ENCODE results near the gene CFAP47.
"Not testable (repeated sequence)": the region's sequence is repeated elsewhere in the genome, so short reads cannot be mapped to it uniquely, and the experiment has no call there.

Gene CFAP47

DNA sequence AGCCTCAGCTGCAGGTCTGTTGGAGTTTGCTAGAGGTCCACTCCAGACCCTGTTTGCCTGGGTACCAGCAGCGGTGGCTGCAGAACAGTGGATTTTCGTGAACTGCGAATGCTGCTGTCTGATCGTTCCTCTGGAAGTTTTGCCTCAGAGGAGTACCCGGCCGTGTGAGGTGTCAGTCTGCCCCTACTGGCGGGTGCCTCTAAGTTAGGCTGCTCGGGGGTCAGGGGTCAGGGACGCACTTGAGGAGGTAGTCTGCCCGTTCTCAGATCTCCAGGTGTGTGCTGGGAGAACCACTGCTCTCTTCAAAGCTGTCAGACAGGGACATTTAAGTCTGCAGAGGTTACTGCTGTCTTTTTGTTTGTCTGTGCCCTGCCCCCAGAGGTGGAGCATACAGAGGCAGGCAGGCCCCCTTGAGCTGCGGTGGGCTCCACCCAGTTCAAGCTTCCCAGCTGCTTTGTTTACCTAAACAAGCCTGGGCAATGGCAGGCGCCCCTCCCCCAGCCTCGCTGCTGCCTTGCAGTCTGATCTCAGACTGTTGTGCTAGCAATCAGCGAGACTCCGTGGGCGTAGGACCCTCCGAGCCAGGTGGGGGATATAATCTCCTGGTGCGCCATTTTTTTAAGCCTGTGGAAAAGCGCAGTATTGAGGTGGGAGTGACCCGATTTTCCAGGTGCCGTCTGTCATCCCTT, 315.4 kb downstream of the CFAP47 start:
- H3K27ac ChIP-seq (ENCODE audit: low read depth, low read length); H3K4me3 ChIP-seq (ENCODE audit: low read depth in 1 of 2, low read length in 2 of 2); H3K27me3 ChIP-seq (ENCODE audit: control insufficient read depth in 1 of 2, insufficient read depth in 2 of 2, low read length in 2 of 2); H3K4me1 ChIP-seq (ENCODE audit: insufficient read depth, low read length); H3K36me3 ChIP-seq (ENCODE audit: insufficient read depth, low read length); H3K9me3 ChIP-seq (ENCODE audit: low read length); H3K9ac ChIP-seq (ENCODE audit: low read length): not testable (repeated sequence)

DNA sequence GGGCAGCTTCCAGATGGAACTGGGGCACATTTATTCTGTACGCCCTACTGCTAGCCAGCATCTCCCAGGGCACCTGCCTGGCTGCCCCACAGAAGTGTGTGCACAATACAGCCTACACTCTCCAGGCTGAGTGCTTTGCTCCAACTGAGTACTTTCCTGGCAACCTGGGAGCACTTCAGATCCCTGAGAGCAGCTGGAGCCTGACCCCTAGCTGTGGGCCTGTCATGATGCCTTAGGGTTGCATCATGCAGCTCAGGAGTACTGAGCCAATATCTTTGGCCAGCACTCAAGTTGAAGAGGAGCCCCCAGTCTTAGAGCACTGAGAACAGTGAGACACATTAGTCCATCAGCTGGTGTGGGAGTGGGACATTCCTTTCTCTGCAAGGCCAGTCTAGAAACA, 321.9 kb downstream of the CFAP47 start:
- Histone ChIP-seq H3K9me3 (ENCODE audit: low read length) (no peaks in the 10 kb centered on the region), H3K4me3 (ENCODE audit: low read depth in 1 of 2, low read length in 2 of 2) (no peak overlapping the region), H3K9ac (ENCODE audit: low read length) (no peak overlapping the region), H3K4me1 (ENCODE audit: insufficient read depth, low read length) (no peaks in the 10 kb centered on the region), H3K36me3 (ENCODE audit: insufficient read depth, low read length) (no peaks in the 10 kb centered on the region), H3K27ac (ENCODE audit: low read depth, low read length) (no peak overlapping the region), H3K27me3 (ENCODE audit: control insufficient read depth in 1 of 2, insufficient read depth in 2 of 2, low read length in 2 of 2) (no peaks in the 10 kb centered on the region)

DNA sequence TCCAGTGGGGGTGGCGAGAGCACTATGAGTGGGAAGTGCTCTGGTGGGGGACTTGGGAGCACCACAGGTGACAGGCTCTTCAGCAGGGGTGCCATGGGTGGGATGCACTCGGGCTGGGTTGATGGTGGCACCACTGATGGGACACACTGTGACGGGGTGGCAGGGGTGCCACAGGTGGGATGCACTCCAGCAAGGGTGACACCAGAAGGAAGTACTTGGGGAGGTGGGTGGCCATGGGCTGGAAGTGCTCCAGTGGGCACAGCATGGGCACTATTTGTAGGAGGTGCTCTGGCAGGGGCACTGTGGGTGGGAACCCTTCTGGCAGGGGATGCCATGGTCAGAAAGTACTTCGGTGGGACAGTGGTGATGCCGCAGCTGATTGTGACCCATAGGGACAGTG, 346.6 kb downstream of the CFAP47 start:
- Histone ChIP-seq H3K27me3 (ENCODE audit: control insufficient read depth in 1 of 2, insufficient read depth in 2 of 2, low read length in 2 of 2) (no peaks in the 10 kb centered on the region), H3K4me1 (ENCODE audit: insufficient read depth, low read length) (no peaks in the 10 kb centered on the region), H3K4me3 (ENCODE audit: low read depth in 1 of 2, low read length in 2 of 2) (no peak overlapping the region), H3K9me3 (ENCODE audit: low read length) (no peaks in the 10 kb centered on the region), H3K36me3 (ENCODE audit: insufficient read depth, low read length) (no peaks in the 10 kb centered on the region), H3K27ac (ENCODE audit: low read depth, low read length) (no peak overlapping the region), H3K9ac (ENCODE audit: low read length) (no peak overlapping the region)

DNA sequence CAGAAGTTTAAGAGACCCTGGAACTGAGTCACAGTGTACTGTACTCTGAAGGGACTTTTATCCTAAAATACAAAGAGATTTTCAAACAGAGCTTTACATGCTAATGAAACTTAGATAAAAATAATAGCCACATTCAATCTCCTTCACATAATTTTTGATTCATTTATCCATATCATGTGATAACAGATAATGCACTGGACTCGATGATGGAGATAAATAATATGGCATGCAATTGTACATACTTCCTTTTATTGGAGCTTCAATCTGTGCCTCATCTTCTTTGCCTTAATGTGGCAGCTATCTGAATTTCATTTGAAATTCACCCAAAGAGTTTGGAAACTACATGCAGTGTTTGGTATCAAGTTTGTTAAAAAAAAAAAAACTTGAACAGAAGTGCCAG, 390.6 kb downstream of the CFAP47 start:
- no peak overlapping the region for H3K27ac ChIP-seq (ENCODE audit: low read depth, low read length)
- H3K36me3 ChIP-seq (ENCODE audit: insufficient read depth, low read length), result no peaks in the 10 kb centered on the region
- no peak overlapping the region for H3K4me3 ChIP-seq (ENCODE audit: low read depth in 1 of 2, low read length in 2 of 2)
- H3K9me3 ChIP-seq (ENCODE audit: low read length), result no peaks in the 10 kb centered on the region
- no peak overlapping the region for H3K9ac ChIP-seq (ENCODE audit: low read length)
- no peaks in the 10 kb centered on the region for H3K4me1 ChIP-seq (ENCODE audit: insufficient read depth, low read length)
- no peaks in the 10 kb centered on the region for H3K27me3 ChIP-seq (ENCODE audit: control insufficient read depth in 1 of 2, insufficient read depth in 2 of 2, low read length in 2 of 2)

DNA sequence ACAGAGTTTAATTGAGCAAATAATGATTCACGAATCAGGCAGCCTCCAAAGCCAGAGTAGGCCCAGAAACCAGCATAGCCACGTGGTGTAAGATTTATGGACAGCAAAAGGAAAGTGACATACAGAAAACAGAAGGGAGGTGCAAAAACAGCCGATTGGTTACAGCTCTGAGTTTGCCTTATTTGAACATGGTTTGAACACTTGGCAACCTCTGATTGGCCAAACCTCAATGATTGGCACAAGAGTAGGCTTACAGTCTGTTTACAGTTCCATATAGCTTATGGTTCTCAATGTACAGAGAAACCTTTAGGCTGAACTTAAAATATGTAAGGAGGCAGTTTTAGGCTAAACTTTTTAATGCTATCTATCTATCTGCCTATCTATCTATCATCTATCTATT, 394.8 kb downstream of the CFAP47 start:
- Histone ChIP-seq H3K27me3 (ENCODE audit: control insufficient read depth in 1 of 2, insufficient read depth in 2 of 2, low read length in 2 of 2) (no peaks in the 10 kb centered on the region), H3K4me1 (ENCODE audit: insufficient read depth, low read length) (no peaks in the 10 kb centered on the region), H3K4me3 (ENCODE audit: low read depth in 1 of 2, low read length in 2 of 2) (no peak overlapping the region), H3K36me3 (ENCODE audit: insufficient read depth, low read length) (no peaks in the 10 kb centered on the region), H3K27ac (ENCODE audit: low read depth, low read length) (no peak overlapping the region), H3K9me3 (ENCODE audit: low read length) (no peaks in the 10 kb centered on the region), H3K9ac (ENCODE audit: low read length) (no peak overlapping the region)

DNA sequence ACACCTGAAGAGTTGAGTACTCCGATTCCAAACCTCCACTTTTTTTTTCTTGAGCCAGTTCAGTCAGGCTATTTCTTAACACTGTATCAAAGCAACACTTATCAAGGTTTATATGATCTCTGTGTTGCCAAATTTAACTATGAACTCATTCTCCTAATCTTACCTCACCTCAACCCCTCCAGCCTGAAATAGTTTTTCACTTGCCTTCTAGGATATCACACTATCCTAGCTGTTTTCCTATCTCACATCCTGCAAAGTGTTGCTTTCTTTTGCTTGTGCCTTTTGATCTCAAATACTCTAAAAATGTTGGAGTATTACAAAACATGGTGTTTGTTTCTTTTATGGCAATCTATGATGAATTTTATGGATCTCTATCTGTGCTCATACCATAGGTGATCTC, 415.0 kb downstream of the CFAP47 start:
- no peak overlapping the region for H3K27ac ChIP-seq (ENCODE audit: low read depth, low read length)
- H3K9ac ChIP-seq (ENCODE audit: low read length), result no peak overlapping the region
- no peaks in the 10 kb centered on the region for H3K4me1 ChIP-seq (ENCODE audit: insufficient read depth, low read length)
- H3K36me3 ChIP-seq (ENCODE audit: insufficient read depth, low read length), result no peaks in the 10 kb centered on the region
- no peaks in the 10 kb centered on the region for H3K27me3 ChIP-seq (ENCODE audit: control insufficient read depth in 1 of 2, insufficient read depth in 2 of 2, low read length in 2 of 2)
- no peaks in the 10 kb centered on the region for H3K9me3 ChIP-seq (ENCODE audit: low read length)
- no peak overlapping the region for H3K4me3 ChIP-seq (ENCODE audit: low read depth in 1 of 2, low read length in 2 of 2)

DNA sequence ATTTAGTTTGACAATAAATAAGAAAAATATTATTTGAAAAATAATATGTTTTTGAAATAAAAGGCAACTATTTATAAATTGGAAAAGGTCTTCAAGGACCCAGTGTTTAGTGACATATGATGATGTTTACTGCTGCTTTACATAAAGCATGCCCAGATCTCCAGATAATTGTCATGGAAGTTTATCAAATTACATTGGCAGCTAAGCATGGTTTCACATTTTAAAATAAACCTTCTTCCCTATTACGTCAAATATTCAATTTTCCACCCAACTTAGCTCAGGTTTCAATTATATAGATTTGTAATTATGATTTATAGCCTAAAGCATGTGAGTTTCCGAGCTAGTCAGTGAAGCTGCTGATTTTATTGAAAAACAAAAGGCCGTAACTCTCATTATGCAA, 417.2 kb downstream of the CFAP47 start:
- Histone ChIP-seq H3K9me3 (ENCODE audit: low read length) (no peaks in the 10 kb centered on the region), H3K9ac (ENCODE audit: low read length) (no peak overlapping the region), H3K4me3 (ENCODE audit: low read depth in 1 of 2, low read length in 2 of 2) (no peak overlapping the region), H3K27ac (ENCODE audit: low read depth, low read length) (no peak overlapping the region), H3K4me1 (ENCODE audit: insufficient read depth, low read length) (no peaks in the 10 kb centered on the region), H3K36me3 (ENCODE audit: insufficient read depth, low read length) (no peaks in the 10 kb centered on the region), H3K27me3 (ENCODE audit: control insufficient read depth in 1 of 2, insufficient read depth in 2 of 2, low read length in 2 of 2) (no peaks in the 10 kb centered on the region)

DNA sequence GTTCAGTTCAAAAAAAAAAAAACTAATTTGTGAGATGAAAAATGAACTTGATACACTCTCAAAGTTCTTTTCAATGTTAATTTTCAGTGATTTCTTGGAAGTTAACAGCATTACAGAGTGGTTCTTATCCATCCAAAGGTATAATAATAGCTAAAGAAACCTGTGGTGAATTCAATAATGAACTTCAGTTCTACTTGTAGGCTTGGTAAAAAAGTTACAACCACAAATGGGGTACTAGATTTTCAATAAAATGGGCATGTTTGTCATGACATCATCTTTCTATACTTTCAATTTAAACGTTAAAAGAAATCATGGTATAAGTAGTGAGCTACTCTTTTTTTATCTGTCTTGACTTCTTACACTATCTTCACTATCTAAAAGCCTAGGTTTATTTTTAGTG, 424.8 kb downstream of the CFAP47 start:
- Histone ChIP-seq H3K9me3 (ENCODE audit: low read length) (no peaks in the 10 kb centered on the region), H3K27ac (ENCODE audit: low read depth, low read length) (no peak overlapping the region), H3K4me3 (ENCODE audit: low read depth in 1 of 2, low read length in 2 of 2) (no peak overlapping the region), H3K27me3 (ENCODE audit: control insufficient read depth in 1 of 2, insufficient read depth in 2 of 2, low read length in 2 of 2) (no peaks in the 10 kb centered on the region), H3K36me3 (ENCODE audit: insufficient read depth, low read length) (no peaks in the 10 kb centered on the region), H3K9ac (ENCODE audit: low read length) (no peak overlapping the region), H3K4me1 (ENCODE audit: insufficient read depth, low read length) (no peaks in the 10 kb centered on the region)

DNA sequence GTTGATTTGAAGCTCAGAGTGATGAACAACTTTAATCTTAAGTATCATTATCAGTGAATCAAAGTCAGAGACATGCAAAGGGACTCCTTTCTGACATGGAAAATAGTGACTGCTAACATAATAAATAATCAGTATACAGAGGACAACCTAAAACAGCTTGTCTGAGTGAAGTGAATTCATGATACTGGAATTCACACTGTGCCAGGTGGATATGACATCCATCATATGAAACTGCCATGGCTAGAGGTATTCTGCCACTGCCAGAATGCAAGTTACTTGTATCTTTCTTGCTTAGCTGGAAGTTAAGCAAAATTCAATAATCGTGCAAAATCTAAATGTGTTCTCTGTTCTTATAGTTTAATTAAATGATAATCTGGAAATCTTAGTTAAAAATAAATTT, 429.0 kb downstream of the CFAP47 start:
- Histone ChIP-seq H3K4me1 (ENCODE audit: insufficient read depth, low read length) (no peaks in the 10 kb centered on the region), H3K9me3 (ENCODE audit: low read length) (no peaks in the 10 kb centered on the region), H3K27ac (ENCODE audit: low read depth, low read length) (no peak overlapping the region), H3K27me3 (ENCODE audit: control insufficient read depth in 1 of 2, insufficient read depth in 2 of 2, low read length in 2 of 2) (no peaks in the 10 kb centered on the region), H3K9ac (ENCODE audit: low read length) (no peak overlapping the region), H3K4me3 (ENCODE audit: low read depth in 1 of 2, low read length in 2 of 2) (no peak overlapping the region), H3K36me3 (ENCODE audit: insufficient read depth, low read length) (no peaks in the 10 kb centered on the region)

DNA sequence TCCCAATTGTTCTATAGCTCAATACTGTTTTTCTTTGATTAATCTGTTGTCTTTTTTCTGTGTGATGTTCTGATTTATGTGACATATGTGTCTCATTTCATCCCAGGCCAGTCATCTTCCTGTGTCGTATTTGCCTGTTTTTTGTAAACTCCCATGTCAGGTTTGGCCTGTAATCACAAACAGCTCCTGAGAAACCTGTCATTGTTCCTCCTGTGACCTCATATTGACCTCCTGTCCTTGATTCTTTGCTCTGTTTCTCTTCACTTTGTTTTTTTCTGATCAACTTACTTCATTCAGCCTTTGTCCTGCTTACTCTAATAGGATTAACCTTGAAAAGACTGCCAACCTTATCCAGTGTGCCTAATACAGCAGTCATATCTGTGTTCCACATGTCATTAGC, 438.3 kb downstream of the CFAP47 start:
- H3K27me3 ChIP-seq (ENCODE audit: control insufficient read depth in 1 of 2, insufficient read depth in 2 of 2, low read length in 2 of 2), result no peaks in the 10 kb centered on the region
- H3K4me3 ChIP-seq (ENCODE audit: low read depth in 1 of 2, low read length in 2 of 2), result no peak overlapping the region
- H3K27ac ChIP-seq (ENCODE audit: low read depth, low read length), result no peak overlapping the region
- H3K36me3 ChIP-seq (ENCODE audit: insufficient read depth, low read length), result no peaks in the 10 kb centered on the region
- H3K9ac ChIP-seq (ENCODE audit: low read length), result no peak overlapping the region
- H3K4me1 ChIP-seq (ENCODE audit: insufficient read depth, low read length), result no peaks in the 10 kb centered on the region
- peaks cover 2% of the 10 kb centered on the region for H3K9me3 ChIP-seq (ENCODE audit: low read length)

DNA sequence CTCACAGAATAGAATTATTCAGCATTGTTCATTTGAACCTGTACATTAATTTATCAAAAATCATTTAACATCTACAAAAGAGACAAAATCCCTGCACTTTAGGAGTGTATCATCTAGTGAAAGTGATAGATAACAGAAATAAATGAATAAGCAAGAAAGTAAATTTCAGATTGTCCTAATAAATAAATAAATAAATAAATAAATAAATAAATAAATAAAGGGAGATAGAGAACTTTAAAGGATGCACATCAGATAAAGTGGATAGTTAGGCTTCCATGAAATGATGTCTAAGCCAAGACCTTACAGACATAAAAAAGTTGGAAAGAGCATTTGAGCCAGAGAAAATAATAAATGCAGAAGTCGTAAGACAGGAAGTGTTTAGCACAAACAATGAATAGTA, 444.7 kb downstream of the CFAP47 start:
- Histone ChIP-seq H3K27me3 (ENCODE audit: control insufficient read depth in 1 of 2, insufficient read depth in 2 of 2, low read length in 2 of 2) (no peaks in the 10 kb centered on the region), H3K27ac (ENCODE audit: low read depth, low read length) (no peak overlapping the region), H3K9ac (ENCODE audit: low read length) (no peak overlapping the region), H3K9me3 (ENCODE audit: low read length) (peaks cover 2% of the 10 kb centered on the region), H3K4me3 (ENCODE audit: low read depth in 1 of 2, low read length in 2 of 2) (no peak overlapping the region), H3K36me3 (ENCODE audit: insufficient read depth, low read length) (no peaks in the 10 kb centered on the region), H3K4me1 (ENCODE audit: insufficient read depth, low read length) (no peaks in the 10 kb centered on the region)

DNA sequence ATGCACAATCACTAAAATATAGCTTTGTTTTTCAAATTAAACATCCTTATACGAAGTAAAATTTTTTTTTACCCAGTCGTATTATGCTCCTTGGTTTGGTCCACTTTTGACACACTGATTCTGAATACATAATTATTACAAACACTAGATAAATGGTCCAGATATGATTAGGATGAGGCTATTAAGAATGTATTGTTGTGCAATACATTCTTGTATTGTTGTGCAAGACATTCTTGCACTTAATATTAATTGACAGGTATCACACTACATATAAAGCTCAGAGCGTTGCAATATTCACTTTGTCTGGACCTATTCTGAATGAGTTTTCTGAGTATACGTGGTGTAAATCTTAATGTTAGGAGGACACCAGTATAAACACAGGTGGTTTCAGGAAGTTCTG, 464.0 kb downstream of the CFAP47 start:
- H3K27ac ChIP-seq (ENCODE audit: low read depth, low read length), result no peak overlapping the region
- H3K4me3 ChIP-seq (ENCODE audit: low read depth in 1 of 2, low read length in 2 of 2), result no peak overlapping the region
- no peaks in the 10 kb centered on the region for H3K9me3 ChIP-seq (ENCODE audit: low read length)
- H3K9ac ChIP-seq (ENCODE audit: low read length), result no peak overlapping the region
- H3K27me3 ChIP-seq (ENCODE audit: control insufficient read depth in 1 of 2, insufficient read depth in 2 of 2, low read length in 2 of 2), result no peaks in the 10 kb centered on the region
- H3K36me3 ChIP-seq (ENCODE audit: insufficient read depth, low read length), result no peaks in the 10 kb centered on the region
- no peaks in the 10 kb centered on the region for H3K4me1 ChIP-seq (ENCODE audit: insufficient read depth, low read length)

All from muscle layer of colon (tissue), 2 donors.